ENCODE measurements around the gene SGO2.
"Not testable (repeated sequence)": the region's sequence is repeated elsewhere in the genome, so short reads cannot be mapped to it uniquely, and the experiment has no call there.

SGO2 gene

GRCh38 chr2:200627110-200627770 is 101.2 kb downstream of the SGO2 start:
- Mint-ChIP-seq H3K27me3 (ENCODE audit: low read depth, poor library complexity) (peaks cover 3% of the 10 kb centered on the region), H3K4me3 (no peak overlapping the region), H3K27ac (no peak overlapping the region), H3K9me3 (no peaks in the 10 kb centered on the region), H3K36me3 (ENCODE audit: low read depth) (no peaks in the 10 kb centered on the region), H3K4me1 (peaks cover 20% of the 10 kb centered on the region)
- no peak for DNase-seq
- no peak for TF ChIP-seq CTCF (IDR thresholded peaks at IDR 0.05)

GRCh38 chr2:200628461-200628860 is 102.5 kb downstream of the SGO2 start:
- H3K9me3 Mint-ChIP-seq; H3K27ac Mint-ChIP-seq; H3K4me3 Mint-ChIP-seq; DNase-seq; H3K36me3 Mint-ChIP-seq (ENCODE audit: low read depth); H3K27me3 Mint-ChIP-seq (ENCODE audit: low read depth, poor library complexity): not testable (repeated sequence)
- peaks cover 18% of the 10 kb centered on the region for H3K4me1 Mint-ChIP-seq

- TF ChIP-seq CTCF (IDR thresholded peaks at IDR 0.05), result no peak
- Mint-ChIP-seq H3K27ac (no peak overlapping the region), H3K27me3 (ENCODE audit: low read depth, poor library complexity) (peaks cover 3% of the 10 kb centered on the region), H3K4me3 (no peak overlapping the region), H3K4me1 (peaks cover 17% of the 10 kb centered on the region), H3K36me3 (ENCODE audit: low read depth) (no peaks in the 10 kb centered on the region), H3K9me3 (peaks cover 13% of the 10 kb centered on the region)
- DNase-seq, result no peak
Observed at GRCh38 chr2:200631287-200631686, 105.3 kb downstream of the SGO2 start.

Data from nephron progenitor cell (in vitro differentiated cells).